Activated CD4-positive, alpha-beta memory T cell treated with anti-CD3 and anti-CD28 coated beads for 36 hours (primary cell): ENCODE data around the gene ZNF624. TPM values are rescaled to one million over a fixed set of nuclear protein-coding genes. Genes with fewer than 3 reads are reported as not detected.
A peak's percentile ranks its signal among the peaks of the same experiment; 100 is the strongest.

ENCODE experiments used
- CTCF ChIA-PET: fragments of 350-600 bp; sonication (Branson Sonifier 250); formaldehyde crosslinking; loops from one replicate; lab custom pipeline; 2021; ENCODE audit warnings: antibody characterized with exemption, inconsistent platforms; lab: Charles Lee
- POLR2A ChIA-PET: fragments of 350-600 bp; sonication (Branson Sonifier 250); formaldehyde crosslinking; loops from one replicate; lab custom pipeline; 2021; ENCODE audit warnings: antibody characterized with exemption; lab: Charles Lee
- DNase-seq: peaks from one replicate; pipeline ENCODE4 v3.0.0-alpha.2; 2020
- H3K27ac Mint-ChIP-seq: one replicate; pipeline ENCODE4 v1.8.0; 2021; ENCODE audit warnings: mixed read lengths
- H3K27me3 Mint-ChIP-seq: one replicate; pipeline ENCODE4 v1.8.0; 2021; ENCODE audit warnings: mixed read lengths
- H3K36me3 Mint-ChIP-seq: one replicate; pipeline ENCODE4 v1.8.0; 2021; ENCODE audit warnings: mixed read lengths
- H3K4me1 Mint-ChIP-seq: one replicate; pipeline ENCODE4 v1.8.0; 2021; ENCODE audit warnings: low read depth, mixed read lengths
- H3K4me3 Mint-ChIP-seq: one replicate; pipeline ENCODE4 v1.8.0; 2021; ENCODE audit warnings: mild to moderate bottlenecking, mixed read lengths
- H3K9me3 Mint-ChIP-seq: one replicate; pipeline ENCODE4 v1.8.0; 2021; ENCODE audit warnings: mixed read lengths
- intact Hi-C: fragments of 100-400 bp; cut with micrococcal nuclease; formaldehyde crosslinking; loops from one replicate; pipeline ENCODE4 v1.15.1; 2023
- total RNA-seq, 2 experiments: library from RNA; stranded (reverse); gene quantifications; one replicate each; pipeline ENCODE4 v1.2.3, GENCODE V29; 2021

The ZNF624 gene
- total RNA-seq, 2 experiments from 2014 or later = 3.9 to 5.0 TPM

DNA sequence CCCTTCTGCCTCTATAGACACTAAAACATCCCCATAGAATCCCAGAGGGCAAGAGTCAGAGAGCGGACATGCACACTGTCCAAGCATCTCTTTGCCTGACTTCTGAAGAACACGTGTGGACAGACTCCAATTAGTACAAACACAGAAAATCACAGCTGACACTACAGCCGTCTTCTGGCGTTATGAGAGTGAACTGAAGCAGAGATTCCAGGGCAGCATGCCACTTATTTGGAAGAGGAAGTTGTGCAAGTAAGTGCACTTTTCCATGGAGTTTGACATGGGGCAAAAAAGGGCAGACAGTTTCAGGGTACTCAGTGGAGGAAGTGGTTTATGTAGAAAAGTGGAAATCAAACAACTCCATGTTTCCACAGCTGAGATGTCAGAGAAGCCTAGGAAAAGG is 67.9 kb downstream of the ZNF624 start:
- ChIA-PET POLR2A (no interaction called here), CTCF (no interaction called here)
- Mint-ChIP-seq H3K27ac (no peak overlapping the region), H3K36me3 (no peaks in the 10 kb centered on the region), H3K9me3 (no peaks in the 10 kb centered on the region), H3K27me3 (peaks cover 12% of the 10 kb centered on the region), H3K4me1 (peaks cover 13% of the 10 kb centered on the region), H3K4me3 (no peak overlapping the region)
- DNase-seq = no peak
- intact Hi-C loops = loop anchor here (2.0 to 10.0 kb wide), 3 partner anchors 17 to 233 kb away; partner anchors contain the start of genes CENPV, UBB and ZNF287

DNA sequence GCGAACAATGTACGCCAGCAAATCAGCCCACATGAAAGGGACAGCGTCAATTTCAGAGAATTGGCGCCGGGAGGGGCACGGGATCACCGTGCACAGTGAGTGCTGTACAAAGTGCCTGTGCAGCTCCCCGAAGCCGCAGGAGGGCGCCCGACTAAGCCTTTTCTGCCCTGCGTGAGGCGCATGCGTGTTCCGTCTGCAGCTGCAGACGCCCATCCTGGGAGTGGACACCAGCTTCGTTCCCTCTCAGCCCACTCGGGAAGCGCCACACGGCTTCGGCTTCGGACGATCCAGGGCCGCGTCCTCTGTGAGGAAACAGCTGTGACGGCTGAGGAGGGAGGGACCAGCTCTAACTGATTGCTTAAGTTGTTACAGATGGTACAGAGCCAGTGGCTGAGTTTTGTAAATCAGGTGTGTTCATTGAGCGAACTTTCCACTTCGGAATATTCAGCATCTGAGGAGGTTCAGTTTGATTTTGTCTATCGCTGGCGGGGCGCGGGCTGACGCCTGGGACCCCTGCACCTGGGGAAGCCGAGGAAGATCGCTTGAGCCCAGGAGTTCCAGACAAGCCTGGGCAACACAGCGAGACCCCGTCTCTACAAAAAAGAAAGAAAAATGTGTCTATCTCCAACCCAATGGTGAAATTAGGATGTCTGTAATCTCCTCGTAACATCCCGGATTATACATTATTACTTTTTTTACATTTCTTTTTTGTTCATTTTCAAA is 69.2 kb downstream of the ZNF624 start:
- Mint-ChIP-seq H3K4me3 (peak overlapping the region; percentile 78), H3K4me1 (peaks cover 13% of the 10 kb centered on the region), H3K9me3 (no peaks in the 10 kb centered on the region), H3K27ac (peak overlapping the region; percentile 61), H3K27me3 (peaks cover 19% of the 10 kb centered on the region), H3K36me3 (no peaks in the 10 kb centered on the region)
- ChIA-PET POLR2A (interaction anchor here (0.9 to 1.1 kb wide), 2 partner anchors 15 to 49 kb away, joined by 5 to 7 read pairs; partner anchors contain the start of gene ZNF287), CTCF (interaction anchor here (0.6 to 2.8 kb wide), 19 partner anchors 11 to 323 kb away, joined by 3 to 38 read pairs (median 4); partner anchors contain the start of genes CCDC144A, UBB, ZNF287 and ZNF624)
- intact Hi-C loops = loop anchor here (1.0 to 10.0 kb wide), 4 partner anchors 16 to 232 kb away; partner anchors contain the start of genes CENPV, UBB and ZNF287
- DNase-seq = peak; percentile 97

DNA sequence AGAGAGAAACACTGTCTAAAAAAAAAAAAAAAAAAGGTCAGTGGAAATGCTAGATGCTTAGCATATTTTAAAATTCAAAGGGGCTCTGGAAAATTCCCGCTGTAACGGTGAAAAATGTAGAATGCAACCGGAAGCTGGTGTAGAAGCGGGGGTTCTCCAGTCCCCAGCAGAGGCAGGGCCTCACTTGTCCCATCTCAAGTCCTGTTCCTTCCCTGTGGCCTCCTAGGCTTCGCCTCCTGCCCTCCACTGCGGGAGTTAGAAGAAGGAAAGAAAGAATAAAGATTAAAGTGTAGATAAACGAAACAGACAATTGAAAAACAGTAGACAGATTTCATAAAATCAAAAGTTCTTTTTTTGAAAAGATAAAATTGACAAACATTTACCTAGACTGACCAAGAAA is 69.9 kb downstream of the ZNF624 start:
- Mint-ChIP-seq H3K9me3 (no peaks in the 10 kb centered on the region), H3K27ac (peak overlapping the region; percentile 19), H3K4me1 (peaks cover 13% of the 10 kb centered on the region), H3K4me3 (peak overlapping the region; percentile 78), H3K27me3 (peaks cover 22% of the 10 kb centered on the region), H3K36me3 (no peaks in the 10 kb centered on the region)
- DNase-seq = no peak
- intact Hi-C loops = loop anchor here (1.0 to 10.0 kb wide), 4 partner anchors 15 to 231 kb away; partner anchors contain the start of genes CENPV, UBB and ZNF287
- POLR2A ChIA-PET = interaction anchor here (0.7 to 1.1 kb wide), 3 partner anchors 15 to 48 kb away, joined by 5 to 8 read pairs (median 7); partner anchors contain the start of gene ZNF287
- CTCF ChIA-PET = interaction anchor here (0.6 to 2.8 kb wide), 14 partner anchors 11 to 323 kb away, joined by 3 to 38 read pairs (median 4); partner anchors contain the start of genes CCDC144A, UBB, ZNF287 and ZNF624

DNA sequence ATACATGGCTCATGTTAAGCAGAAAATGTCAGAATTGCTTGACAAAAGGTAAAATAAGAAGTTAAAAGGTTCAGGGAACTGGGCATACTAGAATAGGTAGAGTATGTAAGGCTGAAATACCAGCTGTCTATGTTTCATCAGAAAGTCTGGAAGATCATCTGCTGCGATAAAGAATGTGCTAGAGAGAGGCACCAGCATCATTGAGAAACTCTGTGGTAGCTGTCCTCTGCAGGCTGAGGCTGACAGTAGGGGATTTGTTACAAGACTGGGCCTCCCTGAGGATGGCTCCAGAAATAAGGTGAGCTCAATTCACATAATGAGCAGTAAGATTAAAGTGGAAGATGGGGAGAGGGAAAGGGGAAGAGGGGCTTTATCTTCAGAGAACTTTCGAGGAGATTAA is 80.2 kb downstream of the ZNF624 start:
- peaks cover 4% of the 10 kb centered on the region for H3K4me1 Mint-ChIP-seq
- no peak overlapping the region for H3K4me3 Mint-ChIP-seq
- no peak overlapping the region for H3K27ac Mint-ChIP-seq
- no peaks in the 10 kb centered on the region for H3K36me3 Mint-ChIP-seq
- no peaks in the 10 kb centered on the region for H3K27me3 Mint-ChIP-seq
- DNase-seq = no peak
- ChIA-PET POLR2A (no interaction called here), CTCF (interaction anchor here (1.3 kb wide), 1 partner anchor 11 kb away, joined by 4 read pairs; no protein-coding TSS in a partner anchor)
- no peaks in the 10 kb centered on the region for H3K9me3 Mint-ChIP-seq
- intact Hi-C loops = no loop called here

Other genes with a start within 250 kb of the ZNF624 start
- gene TRPV2, start 238.3 kb downstream of the ZNF624 start, total RNA-seq = 10 to 100 TPM; 46.0 to 50.6 TPM
- 1 to 10 TPM; 1.2 to 1.4 TPM for gene LRRC75A, start 161.7 kb downstream of the ZNF624 start, total RNA-seq
- 10 to 100 TPM; 11.1 to 11.5 TPM for gene ZNF287, start 84.6 kb downstream of the ZNF624 start, total RNA-seq
- 1 to 10 TPM; 4.7 to 5.4 TPM for gene CCDC144A, start 36.4 kb upstream of the ZNF624 start, total RNA-seq